CD4-positive, alpha-beta memory T cell (primary cell): ENCODE results near the gene LRRC4B. TPM values are rescaled to one million over a fixed set of nuclear protein-coding genes. Genes with fewer than 3 reads are reported as not detected.

Experiments
- CTCF ChIA-PET: fragments of 350-600 bp; sonication (Branson Sonifier 250); formaldehyde crosslinking; loops from one replicate; lab custom pipeline; 2021; ENCODE audit warnings: inconsistent platforms; ENCODE audit not compliant: partially characterized antibody; lab: Charles Lee
- POLR2A ChIA-PET: fragments of 350-600 bp; sonication (Branson Sonifier 250); formaldehyde crosslinking; loops from one replicate; lab custom pipeline; 2021; ENCODE audit not compliant: partially characterized antibody; lab: Charles Lee
- DNase-seq, 5 donors: peaks; one replicate each; pipeline versions ENCODE4 v3.0.0 to v3.0.0-alpha.2; 2020 to 2022; ENCODE audit warnings: mixed read lengths in 1 of 5
- H3K27ac ChIP-seq: one replicate; pipeline ENCODE4 v1.7.0; 2013; ENCODE audit warnings: low read depth, low read length
- H3K27me3 ChIP-seq: 2 replicates; pipeline ENCODE4 v1.7.0; 2013; ENCODE audit warnings: mild to moderate bottlenecking, low read length, moderate library complexity; ENCODE audit not compliant: insufficient read depth
- H3K36me3 ChIP-seq: 2 replicates; pipeline ENCODE4 v1.7.0; 2013; ENCODE audit warnings: mild to moderate bottlenecking, low read length, moderate library complexity; ENCODE audit not compliant: insufficient read depth
- H3K4me1 ChIP-seq: 2 replicates; pipeline ENCODE4 v1.7.0; 2013; ENCODE audit warnings: mild to moderate bottlenecking, low read length, moderate library complexity; ENCODE audit not compliant: insufficient read depth
- H3K4me3 ChIP-seq, 2 donors: one replicate each; pipeline ENCODE4 v1.7.0; 2013; ENCODE audit warnings: low read length in 2 of 2, mild to moderate bottlenecking in 1 of 2
- H3K9me3 ChIP-seq, 2 donors: one replicate each; pipeline ENCODE4 v1.7.0; 2013; ENCODE audit warnings: low read length in 2 of 2, control low read depth in 1 of 2; ENCODE audit not compliant: control insufficient read depth in 1 of 2
- H3K27ac Mint-ChIP-seq, 7 donors: one replicate each; pipeline ENCODE4 v1.8.0; 2020 to 2021; ENCODE audit warnings: mixed read lengths in 7 of 7, mild to moderate bottlenecking in 6 of 7, inconsistent platforms in 3 of 7, moderate library complexity in 3 of 7
- H3K27me3 Mint-ChIP-seq, 2 donors: one replicate each; pipeline ENCODE4 v1.8.0; 2020 to 2021; ENCODE audit warnings: mixed read lengths in 2 of 2
- H3K36me3 Mint-ChIP-seq, 2 donors: one replicate each; pipeline ENCODE4 v1.8.0; 2020 to 2021; ENCODE audit warnings: mixed read lengths in 2 of 2, inconsistent platforms in 1 of 2, mild to moderate bottlenecking in 1 of 2
- H3K4me1 Mint-ChIP-seq, 4 donors: one replicate each; pipeline ENCODE4 v1.8.0; 2020 to 2021; ENCODE audit warnings: mixed read lengths in 4 of 4, mild to moderate bottlenecking in 1 of 4
- H3K4me3 Mint-ChIP-seq, 8 donors: one replicate each; pipeline ENCODE4 v1.8.0; 2020 to 2021; ENCODE audit warnings: mixed read lengths in 8 of 8, mild to moderate bottlenecking in 7 of 8, moderate library complexity in 6 of 8, inconsistent platforms in 3 of 8
- H3K9me3 Mint-ChIP-seq, 8 donors: one replicate each; pipeline ENCODE4 v1.8.0; 2020 to 2021; ENCODE audit warnings: mixed read lengths in 8 of 8, mild to moderate bottlenecking in 5 of 8, inconsistent platforms in 3 of 8, moderate library complexity in 1 of 8
- intact Hi-C: fragments of 100-400 bp; cut with micrococcal nuclease; formaldehyde crosslinking; loops from one replicate; pipeline ENCODE4 v1.15.1; 2023
- polyA plus RNA-seq, 2 donors: library from polyadenylated mRNA; unstranded; fragments of 300-500 nt; fragmentation: Illumina TruSeq; gene quantifications; one replicate each; pipeline ENCODE4 v1.2.3, GENCODE V29; 2021
- total RNA-seq, 2 experiments: library from RNA; stranded (reverse); gene quantifications; one replicate each; pipeline ENCODE4 v1.2.3, GENCODE V29; 2021

The LRRC4B gene
- total and polyA plus RNA-seq, 4 experiments from 2014 or later = 0.08 TPM; not detected in 3

DNA sequence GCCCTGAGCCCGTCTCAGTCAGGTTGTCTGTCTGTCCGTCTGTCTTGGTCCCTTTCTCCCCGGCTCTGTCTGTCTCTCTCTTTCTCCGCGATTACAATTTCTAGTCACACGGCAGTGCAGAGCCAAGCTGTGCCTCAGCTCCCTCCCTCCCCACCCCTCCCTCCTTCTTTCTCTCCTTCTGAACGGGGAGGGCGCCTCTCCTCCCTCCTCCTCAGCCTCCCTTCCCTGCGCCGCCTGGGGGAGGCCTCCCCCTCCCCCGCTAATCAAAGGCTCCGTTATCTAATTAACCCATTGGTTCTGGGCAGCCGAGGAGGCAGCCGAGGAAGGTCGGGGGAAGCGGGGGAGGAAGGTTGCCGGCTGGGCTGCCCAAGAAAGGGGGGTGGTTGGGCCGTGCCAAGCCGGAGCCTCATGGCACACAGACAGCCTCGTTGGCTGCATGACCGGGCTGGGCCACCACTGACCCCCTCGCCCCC, 16.5 kb downstream of the LRRC4B start:
- H3K4me3 ChIP-seq = no peak overlapping the region
- DNase-seq = no peak
- Mint-ChIP-seq H3K9me3 (peaks cover 0 to 2% (median 0%) of the 10 kb centered on the region in 8 donors), H3K4me3 (no peak overlapping the region), H3K36me3 (peaks cover 0 to 2% of the 10 kb centered on the region in 2 donors), H3K4me1 (peaks cover 5 to 15% (median 10%) of the 10 kb centered on the region in 4 donors), H3K27ac (peak overlapping the region in 1 of 7 donors; percentile 60), H3K27me3 (peaks cover 38 to 54% of the 10 kb centered on the region in 2 donors)
- peaks cover 4% of the 10 kb centered on the region for H3K27me3 ChIP-seq
- ChIA-PET POLR2A (no interaction called here), CTCF (no interaction called here)
- H3K9me3 ChIP-seq = no peaks in the 10 kb centered on the region
- intact Hi-C loops = no loop called here
- H3K36me3 ChIP-seq = no peaks in the 10 kb centered on the region
- H3K4me1 ChIP-seq = peaks cover 4% of the 10 kb centered on the region
- H3K27ac ChIP-seq = no peak overlapping the region

DNA sequence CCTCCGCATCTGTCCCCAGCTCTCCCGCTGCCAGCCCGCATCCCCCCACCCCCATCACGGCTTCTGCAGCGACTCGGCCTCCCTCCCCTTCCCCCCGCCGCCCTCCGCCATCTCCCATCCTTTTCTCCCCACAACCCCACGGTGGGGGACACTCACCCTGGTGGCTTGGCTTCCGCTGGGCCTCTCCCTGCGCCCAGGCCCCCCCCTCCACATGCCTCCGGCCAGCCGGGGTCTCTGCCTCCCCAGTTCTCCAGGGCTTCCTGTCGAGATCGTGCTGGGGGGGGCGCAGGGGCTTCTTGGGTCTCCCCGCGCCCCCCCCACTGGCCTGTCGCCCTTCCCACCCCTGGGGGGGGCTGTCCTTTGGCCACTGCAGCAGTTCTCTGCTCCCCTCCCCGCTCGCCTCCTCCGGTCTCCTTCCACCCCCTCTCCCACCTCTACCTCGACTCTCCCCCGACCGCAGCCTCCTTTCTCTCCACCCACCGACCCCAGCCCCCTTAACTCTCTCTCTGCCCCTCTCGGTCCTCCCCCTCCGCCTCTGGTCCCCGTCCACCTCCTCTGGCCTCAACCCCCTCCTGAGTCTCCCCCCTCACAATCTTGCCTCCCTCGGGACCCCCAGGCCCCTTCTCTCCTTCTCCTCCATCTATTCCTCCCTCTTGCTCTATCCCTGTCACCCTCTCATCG, 17.1 kb downstream of the LRRC4B start:
- peaks cover 1 to 11% (median 5%) of the 10 kb centered on the region in 4 donors for H3K4me1 Mint-ChIP-seq
- no peak for DNase-seq
- peaks cover under 1% of the 10 kb centered on the region for H3K4me1 ChIP-seq
- H3K4me3 ChIP-seq = no peak overlapping the region
- H3K27me3 Mint-ChIP-seq = peaks cover 35 to 51% of the 10 kb centered on the region in 2 donors
- H3K36me3 Mint-ChIP-seq = no peaks in the 10 kb centered on the region
- POLR2A ChIA-PET = no interaction called here
- no peak overlapping the region for H3K4me3 Mint-ChIP-seq
- CTCF ChIA-PET = no interaction called here
- peak overlapping the region in 1 of 7 donors; percentile 60 for H3K27ac Mint-ChIP-seq
- peaks cover 4% of the 10 kb centered on the region for H3K27me3 ChIP-seq
- intact Hi-C loops = no loop called here
- H3K9me3 ChIP-seq = no peaks in the 10 kb centered on the region
- no peaks in the 10 kb centered on the region for H3K36me3 ChIP-seq
- H3K9me3 Mint-ChIP-seq = peaks cover 0 to 2% (median 0%) of the 10 kb centered on the region in 8 donors
- no peak overlapping the region for H3K27ac ChIP-seq

DNA sequence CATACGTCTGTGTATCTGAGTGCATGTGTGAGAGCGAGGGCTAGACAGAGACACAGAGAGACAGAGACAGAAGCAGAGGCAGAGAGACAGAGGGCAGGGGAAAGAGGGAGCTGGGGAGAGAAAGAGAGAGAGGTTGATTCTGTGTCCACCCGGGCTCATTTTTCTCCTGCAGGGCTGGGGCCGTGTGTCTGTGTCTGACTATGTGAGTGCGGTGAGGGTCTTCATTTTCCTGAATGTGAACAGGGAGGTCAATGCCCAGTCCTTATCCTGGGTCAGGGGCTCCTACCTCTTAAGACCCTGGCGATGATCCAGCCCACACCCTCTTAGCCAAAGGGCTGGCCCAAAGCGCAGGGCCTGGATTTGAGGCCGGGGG, 17.7 kb downstream of the LRRC4B start:
- Mint-ChIP-seq H3K36me3 (no peaks in the 10 kb centered on the region), H3K27ac (no peak overlapping the region), H3K9me3 (peaks cover 0 to 2% (median 0%) of the 10 kb centered on the region in 8 donors), H3K27me3 (peaks cover 35 to 49% of the 10 kb centered on the region in 2 donors), H3K4me3 (no peak overlapping the region), H3K4me1 (peaks cover 1 to 8% (median 4%) of the 10 kb centered on the region in 4 donors)
- Histone ChIP-seq H3K27me3 (peaks cover 4% of the 10 kb centered on the region), H3K4me3 (no peak overlapping the region), H3K4me1 (no peaks in the 10 kb centered on the region), H3K36me3 (no peaks in the 10 kb centered on the region), H3K9me3 (no peaks in the 10 kb centered on the region), H3K27ac (no peak overlapping the region)
- CTCF ChIA-PET = no interaction called here
- POLR2A ChIA-PET = no interaction called here
- intact Hi-C loops = no loop called here
- DNase-seq = no peak

DNA sequence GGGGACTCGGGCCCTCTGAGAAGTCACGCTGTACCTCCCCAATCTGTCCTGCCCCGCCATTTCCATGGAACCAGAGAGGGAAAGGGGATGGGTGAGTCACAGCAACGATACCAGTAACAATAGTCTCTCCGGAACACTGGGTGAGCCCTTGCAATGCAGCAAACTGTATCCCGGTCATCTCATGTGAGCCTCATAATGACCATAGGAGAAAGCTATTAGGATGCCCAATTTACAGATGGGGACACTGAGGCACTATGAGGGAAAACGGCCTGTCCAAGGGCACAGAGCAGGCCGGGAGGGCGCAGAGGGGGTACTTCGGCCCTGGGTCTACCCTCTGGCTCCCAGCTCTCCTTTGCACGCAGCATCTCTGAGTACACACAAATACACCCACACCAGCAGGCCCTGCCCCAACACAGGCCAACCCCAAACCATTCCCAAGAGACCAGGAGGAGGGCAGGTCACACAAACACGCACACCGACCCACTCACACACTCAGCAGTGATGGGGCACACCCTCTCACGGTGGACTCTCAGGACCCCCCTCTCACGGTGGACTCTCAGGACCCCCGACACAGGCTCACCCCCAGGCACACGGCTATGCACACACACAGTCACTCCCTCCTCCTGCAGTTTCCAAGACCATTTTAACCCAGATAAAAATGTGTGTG, 18.2 kb downstream of the LRRC4B start:
- Mint-ChIP-seq H3K36me3 (no peaks in the 10 kb centered on the region), H3K27me3 (peaks cover 33 to 45% of the 10 kb centered on the region in 2 donors), H3K9me3 (peaks cover 0 to 2% (median 0%) of the 10 kb centered on the region in 8 donors), H3K4me3 (no peak overlapping the region), H3K4me1 (peaks cover under 1 to 5% (median 1%) of the 10 kb centered on the region in 4 donors), H3K27ac (no peak overlapping the region)
- H3K27me3 ChIP-seq = peaks cover 4% of the 10 kb centered on the region
- H3K9me3 ChIP-seq = no peaks in the 10 kb centered on the region
- intact Hi-C loops = no loop called here
- no peak overlapping the region for H3K27ac ChIP-seq
- CTCF ChIA-PET = no interaction called here
- no peaks in the 10 kb centered on the region for H3K36me3 ChIP-seq
- no peak for DNase-seq
- no peak overlapping the region for H3K4me3 ChIP-seq
- no peaks in the 10 kb centered on the region for H3K4me1 ChIP-seq
- POLR2A ChIA-PET = no interaction called here

DNA sequence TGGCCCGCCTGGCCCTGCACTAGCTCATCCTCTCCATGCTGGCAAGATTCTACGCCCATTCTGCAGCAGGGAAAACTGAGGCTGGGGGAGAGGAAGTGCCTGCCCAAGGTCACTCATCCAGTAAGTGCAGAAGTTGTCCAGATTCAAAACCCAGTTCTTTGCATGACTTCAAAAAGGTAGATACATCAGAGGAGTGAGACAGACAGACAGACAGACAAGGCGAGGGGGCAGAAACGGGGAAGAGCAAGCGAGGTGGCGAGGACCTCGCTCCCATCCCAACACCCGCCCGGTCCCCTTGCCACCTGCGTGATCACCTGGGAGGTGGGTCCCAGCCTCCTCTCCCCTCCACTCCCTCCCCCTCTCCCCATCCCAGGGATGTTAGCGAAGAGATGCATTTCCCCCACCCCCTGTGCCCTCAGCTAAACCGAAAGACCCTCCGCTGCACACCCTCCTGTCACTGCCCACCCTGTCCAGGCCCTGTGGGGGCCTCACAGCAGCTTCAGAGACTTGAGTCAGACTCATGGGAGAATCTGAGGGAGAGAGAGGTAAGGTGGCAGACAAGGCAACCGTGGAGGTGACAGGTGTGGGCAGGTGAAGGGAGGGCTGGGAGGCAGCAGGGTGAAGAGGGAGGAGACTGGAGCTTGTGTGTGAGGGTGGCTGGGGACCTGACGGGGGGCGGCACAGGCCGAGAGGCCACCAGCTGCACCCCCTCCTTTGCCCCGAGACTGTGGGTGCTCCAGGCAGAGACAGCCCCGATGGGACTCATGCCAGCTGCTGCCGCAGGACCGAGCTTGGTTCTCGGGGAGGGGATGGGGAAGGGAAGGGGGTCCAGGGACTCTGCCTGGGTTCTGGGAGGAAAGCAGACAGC, 18.9 kb downstream of the LRRC4B start:
- no peak overlapping the region for H3K27ac Mint-ChIP-seq

DNA sequence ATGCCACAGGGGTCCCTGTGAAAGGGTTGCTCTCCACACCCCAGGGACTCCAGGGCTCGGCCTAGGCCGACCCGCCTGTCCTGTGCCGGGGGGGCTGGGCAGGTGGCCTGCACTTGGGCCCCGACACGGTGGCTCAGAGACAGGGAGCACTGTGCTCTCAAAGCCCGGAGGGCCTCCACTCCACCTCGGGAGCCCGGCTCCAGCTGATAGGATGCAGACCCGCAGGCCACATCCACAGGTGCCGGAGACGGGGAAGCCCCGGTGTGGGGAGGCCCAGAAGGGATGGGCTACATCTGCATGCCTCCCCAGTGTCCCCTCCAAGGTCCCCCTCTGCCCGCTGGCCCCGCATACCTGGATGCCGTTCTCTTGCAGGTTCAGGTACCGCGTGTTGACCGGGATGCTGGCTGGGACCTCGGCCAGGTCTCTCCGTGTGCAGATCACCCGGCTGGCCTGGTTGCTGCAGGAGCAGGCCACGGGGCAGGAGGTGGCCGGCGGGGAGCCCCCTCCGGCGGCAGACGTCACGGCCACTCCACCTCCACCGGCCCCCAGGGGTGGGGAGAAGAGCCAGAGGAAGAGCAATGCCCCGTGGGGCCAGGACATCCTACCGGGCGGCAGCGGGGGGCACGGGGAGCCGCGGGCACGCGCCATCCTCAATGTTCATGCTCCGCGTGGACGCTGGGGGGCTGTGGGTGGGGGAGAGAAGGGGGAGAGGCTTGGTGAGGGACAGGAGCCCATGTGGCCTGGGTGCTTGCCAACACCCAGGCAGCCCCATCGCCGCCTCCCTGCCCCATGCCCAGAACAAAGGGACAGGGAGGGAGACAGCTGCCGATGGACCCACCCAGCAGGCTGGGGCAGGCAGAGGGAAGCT, 19.8 kb downstream of the LRRC4B start:
- Mint-ChIP-seq H3K4me1 (peaks cover 0 to 2% (median 1%) of the 10 kb centered on the region in 4 donors), H3K27me3 (peaks cover 26 to 35% of the 10 kb centered on the region in 2 donors), H3K27ac (no peak overlapping the region), H3K4me3 (no peak overlapping the region), H3K9me3 (peaks cover 0 to 2% (median 0%) of the 10 kb centered on the region in 8 donors), H3K36me3 (no peaks in the 10 kb centered on the region)
- DNase-seq = no peak
- ChIA-PET POLR2A (no interaction called here), CTCF (no interaction called here)
- Histone ChIP-seq H3K36me3 (no peaks in the 10 kb centered on the region), H3K4me1 (no peaks in the 10 kb centered on the region), H3K4me3 (no peak overlapping the region), H3K9me3 (no peaks in the 10 kb centered on the region), H3K27me3 (peaks cover 4% of the 10 kb centered on the region), H3K27ac (no peak overlapping the region)
- intact Hi-C loops = no loop called here

More for the DNA sequence above, 18.9 kb downstream of the LRRC4B start:
- Histone ChIP-seq H3K27ac (no peak overlapping the region), H3K4me1 (no peaks in the 10 kb centered on the region), H3K36me3 (no peaks in the 10 kb centered on the region), H3K27me3 (peaks cover 4% of the 10 kb centered on the region), H3K9me3 (no peaks in the 10 kb centered on the region), H3K4me3 (no peak overlapping the region)
- DNase-seq = no peak
- peaks cover 29 to 40% of the 10 kb centered on the region in 2 donors for H3K27me3 Mint-ChIP-seq
- ChIA-PET CTCF (no interaction called here), POLR2A (no interaction called here)
- peaks cover 0 to 2% (median 0%) of the 10 kb centered on the region in 8 donors for H3K9me3 Mint-ChIP-seq
- H3K4me3 Mint-ChIP-seq = no peak overlapping the region
- H3K36me3 Mint-ChIP-seq = no peaks in the 10 kb centered on the region
- intact Hi-C loops = no loop called here
- peaks cover 0 to 5% (median 1%) of the 10 kb centered on the region in 4 donors for H3K4me1 Mint-ChIP-seq
